HepG2 (cell line): ENCODE data around the gene CHST12. TPM values are rescaled to one million over a fixed set of nuclear protein-coding genes. Genes with fewer than 3 reads are reported as not detected.

ENCODE experiments used
- EEA1 ChIP-seq: sonication (generic); formaldehyde crosslinking; IDR thresholded peaks from 2 replicates; pipeline ENCODE4 v1.5.1; 2020; ENCODE audit warnings: mild to moderate bottlenecking, missing genetic modification reagents, borderline replicate concordance
- GABPA ChIP-seq, 2 experiments: IDR thresholded peaks; 2 replicates each; pipeline ENCODE4 v1.6.1; 2011 to 2016; ENCODE audit warnings: low read depth in 2 of 2, low read length in 1 of 2, missing biosample characterization in 1 of 2, missing genetic modification characterization in 1 of 2
- HDAC2 ChIP-seq: sonication (generic); formaldehyde crosslinking; IDR thresholded peaks from 2 replicates; pipeline ENCODE4 v1.4.0; 2020; ENCODE audit warnings: missing genetic modification reagents
- MEF2D ChIP-seq: sonication (generic); formaldehyde crosslinking; IDR thresholded peaks from 2 replicates; pipeline ENCODE4 v1.5.1; 2020; ENCODE audit warnings: mild to moderate bottlenecking, missing genetic modification reagents
- TBP ChIP-seq: sonication (generic); formaldehyde crosslinking; IDR thresholded peaks from 2 replicates; pipeline ENCODE4 v1.5.0; 2020; ENCODE audit warnings: missing genetic modification reagents
- TERF1 ChIP-seq: sonication (generic); formaldehyde crosslinking; IDR thresholded peaks from 2 replicates; pipeline ENCODE4 v1.8.0; 2022; ENCODE audit warnings: mild to moderate bottlenecking, missing genetic modification reagents, moderate library complexity
- ZBTB42 ChIP-seq: sonication (generic); formaldehyde crosslinking; IDR thresholded peaks from 2 replicates; pipeline ENCODE4 v1.5.0; 2020; ENCODE audit warnings: mild to moderate bottlenecking, missing genetic modification reagents
- ZFP36L1 ChIP-seq: sonication (generic); formaldehyde crosslinking; IDR thresholded peaks from 2 replicates; pipeline ENCODE4 v1.8.0; 2022; ENCODE audit warnings: mild to moderate bottlenecking, missing genetic modification reagents, moderate library complexity
- ZNF383 ChIP-seq: sonication (generic); formaldehyde crosslinking; IDR thresholded peaks from 2 replicates; pipeline ENCODE4 v1.4.0; 2020; ENCODE audit warnings: missing genetic modification reagents, mild to moderate bottlenecking, borderline replicate concordance
- ZSCAN30 ChIP-seq: sonication (generic); formaldehyde crosslinking; IDR thresholded peaks from 2 replicates; pipeline ENCODE4 v1.5.0; 2020; ENCODE audit warnings: mild to moderate bottlenecking, missing genetic modification reagents
- polyA plus RNA-seq, 8 experiments: library from polyadenylated mRNA; depleted of rRNA in 3 of 8; stranded (reverse) in 7 of 8; unstranded in 1 of 8; fragments of >200 nt; fragmentation: Illumina TruSeq in 4 of 8; extraction: Trizol in 4 of 8; gene quantifications; 2 replicates each; pipeline versions ENCODE4 v1.2.1 to v1.2.3, GENCODE V29; 2011 to 2016; ENCODE audit warnings: low read depth in 4 of 8, missing spikeins in 1 of 8, mixed read lengths in 1 of 8; ENCODE audit not compliant: insufficient read depth in 1 of 8
- total RNA-seq, 5 experiments: library from RNA; depleted of rRNA; stranded (reverse); fragments of >200 nt; fragmentation: Illumina TruSeq; extraction: Trizol; gene quantifications; 2 replicates each; pipeline ENCODE4 v1.2.3, GENCODE V29; 2016; ENCODE audit warnings: low read depth in 1 of 5
- TF ChIP-seq, protein P1 (sequence below): sonication (generic); formaldehyde crosslinking; IDR thresholded peaks from 2 replicates; pipeline ENCODE4 v1.8.1; 2022; ENCODE audit warnings: mild to moderate bottlenecking, missing genetic modification reagents
- TF ChIP-seq, protein P2 (sequence below): sonication (generic); formaldehyde crosslinking; conservative IDR thresholded peaks from 2 replicates; pipeline ENCODE4 v1.8.0; 2022; ENCODE audit warnings: mild to moderate bottlenecking, moderate library complexity, missing genetic modification reagents
- TF ChIP-seq, protein P3 (sequence below): sonication (generic); formaldehyde crosslinking; IDR thresholded peaks from 2 replicates; pipeline ENCODE4 v1.4.0; 2020; ENCODE audit warnings: missing genetic modification reagents

CHST12 gene
- total and polyA plus RNA-seq, 2 of the 13 experiments (the other 11 are each of a cell fraction or from before 2014, with no cell fraction given) = 6.4 to 15.8 TPM

DNA sequence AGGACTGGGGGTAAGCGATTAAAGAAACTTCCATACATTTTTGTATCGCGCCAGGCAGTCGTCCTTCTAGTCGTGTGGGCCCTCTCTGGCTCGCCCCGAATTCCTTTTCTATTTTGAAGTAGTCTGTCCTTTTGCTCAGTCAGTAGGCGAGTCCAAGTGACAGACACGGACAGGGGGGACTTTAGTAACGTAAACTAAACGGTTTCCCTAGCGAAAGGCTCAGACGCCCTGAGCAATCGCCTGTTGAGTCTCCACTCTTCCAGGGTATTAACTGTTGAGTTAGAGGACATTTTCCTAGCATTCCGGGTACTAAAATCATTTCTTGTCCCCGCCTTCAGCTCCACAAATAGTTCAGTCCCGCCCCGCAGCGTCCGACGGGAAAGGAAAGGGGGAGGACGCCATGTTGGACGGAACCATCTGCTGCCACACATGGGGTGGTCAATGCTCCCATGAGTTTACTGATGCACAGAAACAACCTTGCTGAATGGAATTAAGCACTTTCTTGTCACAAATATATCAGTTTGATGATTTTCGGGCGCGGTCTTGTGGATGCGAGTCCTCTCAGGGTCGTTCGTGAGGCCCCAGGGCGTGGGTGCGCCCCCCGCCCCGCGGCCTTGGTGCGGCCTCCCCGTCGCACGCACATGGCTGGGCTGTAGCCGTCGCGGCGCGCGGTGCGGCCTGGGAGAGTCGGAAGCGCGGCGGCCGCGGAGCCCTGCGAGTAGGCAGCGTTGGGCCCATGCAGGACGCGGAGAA lies 49.0 kb upstream of the CHST12 start, which contains the start of gene EIF3B (continued):
- TF ChIP-seq, protein P1, sequence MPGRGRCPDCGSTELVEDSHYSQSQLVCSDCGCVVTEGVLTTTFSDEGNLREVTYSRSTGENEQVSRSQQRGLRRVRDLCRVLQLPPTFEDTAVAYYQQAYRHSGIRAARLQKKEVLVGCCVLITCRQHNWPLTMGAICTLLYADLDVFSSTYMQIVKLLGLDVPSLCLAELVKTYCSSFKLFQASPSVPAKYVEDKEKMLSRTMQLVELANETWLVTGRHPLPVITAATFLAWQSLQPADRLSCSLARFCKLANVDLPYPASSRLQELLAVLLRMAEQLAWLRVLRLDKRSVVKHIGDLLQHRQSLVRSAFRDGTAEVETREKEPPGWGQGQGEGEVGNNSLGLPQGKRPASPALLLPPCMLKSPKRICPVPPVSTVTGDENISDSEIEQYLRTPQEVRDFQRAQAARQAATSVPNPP (CRISPR knock-in tag) = no peak
- 0 out of 2 replicates have a peak, but pooled peaks have one; percentile 47 for TF ChIP-seq TBP (CRISPR knock-in tag)
- TF ChIP-seq ZBTB42 (CRISPR knock-in tag) = no peak
- TF ChIP-seq MEF2D (CRISPR knock-in tag) = no peak; the same call in 1 of the 2 replicates
- no peak for TF ChIP-seq TERF1
- TF ChIP-seq ZSCAN30 (CRISPR knock-in tag) = no peak
- no peak; the same call in 1 of the 2 replicates for TF ChIP-seq EEA1
- TF ChIP-seq, protein P2, sequence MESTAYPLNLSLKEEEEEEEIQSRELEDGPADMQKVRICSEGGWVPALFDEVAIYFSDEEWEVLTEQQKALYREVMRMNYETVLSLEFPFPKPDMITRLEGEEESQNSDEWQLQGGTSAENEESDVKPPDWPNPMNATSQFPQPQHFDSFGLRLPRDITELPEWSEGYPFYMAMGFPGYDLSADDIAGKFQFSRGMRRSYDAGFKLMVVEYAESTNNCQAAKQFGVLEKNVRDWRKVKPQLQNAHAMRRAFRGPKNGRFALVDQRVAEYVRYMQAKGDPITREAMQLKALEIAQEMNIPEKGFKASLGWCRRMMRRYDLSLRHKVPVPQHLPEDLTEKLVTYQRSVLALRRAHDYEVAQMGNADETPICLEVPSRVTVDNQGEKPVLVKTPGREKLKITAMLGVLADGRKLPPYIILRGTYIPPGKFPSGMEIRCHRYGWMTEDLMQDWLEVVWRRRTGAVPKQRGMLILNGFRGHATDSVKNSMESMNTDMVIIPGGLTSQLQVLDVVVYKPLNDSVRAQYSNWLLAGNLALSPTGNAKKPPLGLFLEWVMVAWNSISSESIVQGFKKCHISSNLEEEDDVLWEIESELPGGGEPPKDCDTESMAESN = no peak
- no peak for TF ChIP-seq ZNF383 (CRISPR knock-in tag)
- TF ChIP-seq ZFP36L1 = no peak; the same call in 1 of the 2 replicates
- TF ChIP-seq, protein P3, sequence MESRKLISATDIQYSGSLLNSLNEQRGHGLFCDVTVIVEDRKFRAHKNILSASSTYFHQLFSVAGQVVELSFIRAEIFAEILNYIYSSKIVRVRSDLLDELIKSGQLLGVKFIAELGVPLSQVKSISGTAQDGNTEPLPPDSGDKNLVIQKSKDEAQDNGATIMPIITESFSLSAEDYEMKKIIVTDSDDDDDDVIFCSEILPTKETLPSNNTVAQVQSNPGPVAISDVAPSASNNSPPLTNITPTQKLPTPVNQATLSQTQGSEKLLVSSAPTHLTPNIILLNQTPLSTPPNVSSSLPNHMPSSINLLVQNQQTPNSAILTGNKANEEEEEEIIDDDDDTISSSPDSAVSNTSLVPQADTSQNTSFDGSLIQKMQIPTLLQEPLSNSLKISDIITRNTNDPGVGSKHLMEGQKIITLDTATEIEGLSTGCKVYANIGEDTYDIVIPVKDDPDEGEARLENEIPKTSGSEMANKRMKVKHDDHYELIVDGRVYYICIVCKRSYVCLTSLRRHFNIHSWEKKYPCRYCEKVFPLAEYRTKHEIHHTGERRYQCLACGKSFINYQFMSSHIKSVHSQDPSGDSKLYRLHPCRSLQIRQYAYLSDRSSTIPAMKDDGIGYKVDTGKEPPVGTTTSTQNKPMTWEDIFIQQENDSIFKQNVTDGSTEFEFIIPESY = no peak
- TF ChIP-seq GABPA (IDR thresholded peaks at IDR 0.05; ENCODE audit: low read depth, low read length) = no peak
- TF ChIP-seq GABPA (CRISPR knock-in tag; IDR thresholded peaks at IDR 0.05; ENCODE audit: low read depth) = peak; percentile 58; the same call in 1 of the 2 replicates
- TF ChIP-seq HDAC2 (CRISPR knock-in tag) = no peak; the same call in 1 of the 2 replicates
